ENCODE data around the gene MRPL21.

MRPL21 gene

GRCh38 chr11:68855205-68855981, 48.2 kb downstream of the MRPL21 start:
- peak; percentile 75 for DNase-seq (ENCODE audit: low spot score)
- in situ Hi-C loops (cut with MboI; ENCODE audit: low sequenced_read_pairs, unreplicated experiment) = no loop called here
- no peak for TF ChIP-seq CTCF (IDR thresholded peaks at IDR 0.05; ENCODE audit: borderline replicate concordance, control extremely low read depth, extremely low read depth, insufficient read depth, missing control alignments)

- in situ Hi-C loops (cut with MboI; ENCODE audit: low sequenced_read_pairs, unreplicated experiment) = no loop called here
- TF ChIP-seq CTCF (IDR thresholded peaks at IDR 0.05; ENCODE audit: borderline replicate concordance, control extremely low read depth, extremely low read depth, insufficient read depth, missing control alignments) = no peak
These were observed 49.2 kb downstream of the MRPL21 start for GRCh38 chr11:68854273-68854958.

GRCh38 chr11:68852628-68853027, 51.0 kb downstream of the MRPL21 start:
- in situ Hi-C loops (cut with MboI; ENCODE audit: low sequenced_read_pairs, unreplicated experiment) = no loop called here
- TF ChIP-seq CTCF (IDR thresholded peaks at IDR 0.05; ENCODE audit: borderline replicate concordance, control extremely low read depth, extremely low read depth, insufficient read depth, missing control alignments) = no peak
- DNase-seq (ENCODE audit: low spot score) = no peak

More at GRCh38 chr11:68854273-68854958, 49.2 kb downstream of the MRPL21 start:
- DNase-seq (ENCODE audit: low spot score) = no peak

GRCh38 chr11:68848429-68848828, 55.2 kb downstream of the MRPL21 start:
- in situ Hi-C loops (cut with MboI; ENCODE audit: low sequenced_read_pairs, unreplicated experiment) = no loop called here
- no peak for TF ChIP-seq CTCF (IDR thresholded peaks at IDR 0.05; ENCODE audit: borderline replicate concordance, control extremely low read depth, extremely low read depth, insufficient read depth, missing control alignments)
- no peak for DNase-seq (ENCODE audit: low spot score)

GRCh38 chr11:68847395-68847794, 56.2 kb downstream of the MRPL21 start:
- no peak for DNase-seq (ENCODE audit: low spot score)
- no peak for TF ChIP-seq CTCF (IDR thresholded peaks at IDR 0.05; ENCODE audit: borderline replicate concordance, control extremely low read depth, extremely low read depth, insufficient read depth, missing control alignments)
- in situ Hi-C loops (cut with MboI; ENCODE audit: low sequenced_read_pairs, unreplicated experiment) = no loop called here

GRCh38 chr11:68845351-68846002, 58.2 kb downstream of the MRPL21 start:
- no peak for TF ChIP-seq CTCF (IDR thresholded peaks at IDR 0.05; ENCODE audit: borderline replicate concordance, control extremely low read depth, extremely low read depth, insufficient read depth, missing control alignments)
- in situ Hi-C loops (cut with MboI; ENCODE audit: low sequenced_read_pairs, unreplicated experiment) = no loop called here
- no peak for DNase-seq (ENCODE audit: low spot score)
